Astrocyte of the spinal cord (primary cell): ENCODE measurements around the gene DOLPP1.
"Not testable (repeated sequence)": the region's sequence is repeated elsewhere in the genome, so short reads cannot be mapped to it uniquely, and the experiment has no call there.

Experiments used
- DNase-seq: peaks from one replicate; pipeline ENCODE4 v3.0.0; 2011; ENCODE audit warnings: low read depth, low spot score
- H3K4me3 ChIP-seq: 2 replicates; pipeline ENCODE4 v1.5.1; 2011; ENCODE audit warnings: low read depth, mild to moderate bottlenecking, low read length, moderate library complexity
- CTCF ChIP-seq: IDR thresholded peaks from 2 replicates; pipeline ENCODE4 v1.5.1; 2012; ENCODE audit warnings: low read depth, mild to moderate bottlenecking, low read length, inconsistent platforms
- in situ Hi-C: cut with HindIII; loops from 2 replicates; pipeline ENCODE4 v1.10.0; 2017; ENCODE audit warnings: low sequenced_read_pairs

Gene DOLPP1

GRCh38 chr9:129110740-129111527, 30.0 kb downstream of the DOLPP1 start, which contains the start of the genes CRAT and PTPA:
TSS of gene CRAT (minus strand) at chr9:129110793. CDS start at chr9:129110509, 284 bp downstream.
TSS of gene PTPA (plus strand) at chr9:129111415. CDS start at chr9:129111601, 186 bp downstream.
- peak within 1 kb of the TSS; percentile 88 for H3K4me3 ChIP-seq
- no peak for TF ChIP-seq CTCF
- peak; percentile 94 for DNase-seq
- in situ Hi-C loops = no loop called here

- TF ChIP-seq CTCF = no peak
- peak overlapping the region; percentile 88 for H3K4me3 ChIP-seq
- in situ Hi-C loops = no loop called here
- DNase-seq = peak; percentile 56
These were observed 30.7 kb downstream of the DOLPP1 start for GRCh38 chr9:129111528-129112151.

GRCh38 chr9:129112526-129112925, 31.6 kb downstream of the DOLPP1 start:
- DNase-seq, in situ Hi-C loops: not testable (repeated sequence)
- H3K4me3 ChIP-seq = peak overlapping the region; percentile 88

- TF ChIP-seq CTCF = no peak
- no peak overlapping the region for H3K4me3 ChIP-seq
- in situ Hi-C loops = no loop called here
- DNase-seq = no peak
These were observed 32.9 kb downstream of the DOLPP1 start for GRCh38 chr9:129113645-129114304.

- peak; percentile 35 for DNase-seq
- no peak overlapping the region for H3K4me3 ChIP-seq
- TF ChIP-seq CTCF = no peak
- in situ Hi-C loops = no loop called here
These were observed 37.9 kb downstream of the DOLPP1 start for GRCh38 chr9:129118799-129119198.

GRCh38 chr9:129121483-129121882, 40.6 kb downstream of the DOLPP1 start:
- H3K4me3 ChIP-seq = no peak overlapping the region
- DNase-seq = no peak
- TF ChIP-seq CTCF = no peak
- in situ Hi-C loops = no loop called here
